ENCODE data around the gene EPHB2. TPM values are rescaled to one million over a fixed set of nuclear protein-coding genes. Genes with fewer than 3 reads are reported as not detected.

Gene EPHB2
- total and polyA plus RNA-seq, 2 donors (not counting 3 experiments of a cell fraction or from before 2014, with no cell fraction given), result 50.8 to 69.1 TPM

- no peaks in the 10 kb centered on the region for H4K20me1 ChIP-seq (replicated peaks; ENCODE audit: control insufficient read depth, extremely low read depth, insufficient read depth, low read length)
- H3K4me3 ChIP-seq (replicated peaks in 1 of 3; ENCODE audit: insufficient read depth in 1 of 3, low read depth in 1 of 3, low read length in 3 of 3), result no peak overlapping the region
- dilution Hi-C loops (cut with MboI; ENCODE audit: extremely low pct_ligation_motif_present, low sequenced_read_pairs), result no loop called here
- H3K79me2 ChIP-seq (ENCODE audit: control insufficient read depth, insufficient read depth, low read length), result no peaks in the 10 kb centered on the region
- POLR2A ChIA-PET, result interaction anchor here (0.7 kb wide), 1 partner anchor 15 kb away, joined by 3 read pairs; no protein-coding TSS in a partner anchor
- H3K4me1 ChIP-seq (ENCODE audit: control insufficient read depth, extremely low read depth, insufficient read depth, low read length), result no peaks in the 10 kb centered on the region
- no peak overlapping the region for H3K9ac ChIP-seq (replicated peaks; ENCODE audit: extremely low read depth, insufficient read depth, low read length)
- FAIRE-seq, result no peak
- intact Hi-C loops (cut with micrococcal nuclease), result no loop called here
- TF ChIP-seq JUN (IDR thresholded peaks at IDR 0.05; ENCODE audit: borderline replicate concordance, insufficient read depth, insufficient read length, low read depth) (no peak), FOS (IDR thresholded peaks at IDR 0.05; ENCODE audit: borderline replicate concordance, insufficient read depth, low read length) (no peak), POLR2A (IDR thresholded peaks at IDR 0.05; ENCODE audit: low read depth, low read length) (no peak), CTCF (IDR thresholded peaks at IDR 0.05; ENCODE audit: extremely low read depth in 1 of 2, insufficient read depth in 1 of 2, low read depth in 1 of 2, low read length in 2 of 2) (no peak), GATA2 (IDR thresholded peaks at IDR 0.05; ENCODE audit: insufficient read depth, insufficient read length, low read depth, low read length) (no peak), MYC (IDR thresholded peaks at IDR 0.05; ENCODE audit: low read depth, low read length) (no peak), POLR2AphosphoS5 (IDR thresholded peaks at IDR 0.05; ENCODE audit: insufficient read depth, low read depth, low read length) (no peak), MAX (IDR thresholded peaks at IDR 0.05; ENCODE audit: insufficient read depth, insufficient read length) (no peak), EZH2 (IDR thresholded peaks at IDR 0.05; ENCODE audit: borderline replicate concordance, low read depth, low read length, severe bottlenecking) (no peak)
- no TSS peak for BruUV-seq (replicated peaks)
- H2AFZ ChIP-seq (ENCODE audit: low read depth, low read length), result no peak overlapping the region
- no peak overlapping the region for H3K27ac ChIP-seq (ENCODE audit: insufficient read depth, low read depth, low read length)
- no peaks in the 10 kb centered on the region for H3K9me1 ChIP-seq (replicated peaks; ENCODE audit: control insufficient read depth, extremely low read depth, insufficient read depth, low read length)
- H3K4me2 ChIP-seq (ENCODE audit: insufficient read depth, low read length), result no peak overlapping the region
- CTCF ChIA-PET, result interaction anchor here (0.9 to 2.9 kb wide), 4 partner anchors 9 to 178 kb away, joined by 3 to 11 read pairs (median 6); no protein-coding TSS in a partner anchor
- H3K9me3 ChIP-seq (replicated peaks; ENCODE audit: control insufficient read depth, insufficient read depth, low read length), result no peaks in the 10 kb centered on the region
- no peak for DNase-seq (ENCODE audit: low read depth, low spot score)
- H3K27me3 ChIP-seq (ENCODE audit: control insufficient read depth in 2 of 2, insufficient read depth in 2 of 2, low read length in 2 of 2), result peaks cover 3 to 4% of the 10 kb centered on the region in 2 experiments
- H3K36me3 ChIP-seq (ENCODE audit: control insufficient read depth in 2 of 2, extremely low read depth in 1 of 2, insufficient read depth in 2 of 2, low read length in 2 of 2), result no peaks in the 10 kb centered on the region
These were observed 27.1 kb upstream of the EPHB2 start for GRCh38 chr1:22683547-22683946.
